GM19035 (cell line): ENCODE results near the gene PHACTR3.

Source experiments
- ATAC-seq: cut with Tn5 transposase; IDR thresholded peaks from one replicate; pipeline ENCODE4 v1.9.1; 2021; ENCODE audit not compliant: unreplicated experiment

The PHACTR3 gene

DNA sequence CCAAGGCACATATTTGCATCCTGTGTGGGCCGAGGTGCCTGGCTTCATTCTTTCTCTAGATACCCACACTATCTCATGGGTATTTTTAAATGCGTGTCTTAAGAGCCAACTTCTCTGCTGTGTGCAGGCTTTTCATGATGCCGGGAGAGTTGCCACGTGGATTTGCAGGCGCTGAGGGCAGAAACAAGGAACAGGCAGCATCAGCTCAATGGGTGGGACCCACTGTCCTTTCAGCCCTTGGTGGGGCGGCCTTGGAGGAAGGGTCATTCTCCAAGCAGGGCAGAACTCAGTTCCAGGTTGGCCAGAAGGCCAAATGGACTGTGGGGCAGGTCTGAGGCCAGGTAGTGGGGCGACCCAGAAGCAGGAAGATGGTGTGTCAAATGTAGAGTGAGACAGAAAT, 84.7 kb downstream of the PHACTR3 start:
- no peak for ATAC-seq

GRCh38 chr20:59690101-59690500, 85.8 kb downstream of the PHACTR3 start:
- ATAC-seq = no peak

- no peak for ATAC-seq
Measured at GRCh38 chr20:59690976-59691375, 86.6 kb downstream of the PHACTR3 start.

- no peak for ATAC-seq
Measured at GRCh38 chr20:59692139-59692538, 87.8 kb downstream of the PHACTR3 start.

- ATAC-seq = no peak
Measured at GRCh38 chr20:59693587-59693986, 89.2 kb downstream of the PHACTR3 start.

- ATAC-seq = no peak
Measured at GRCh38 chr20:59696476-59696875, 92.1 kb downstream of the PHACTR3 start.

DNA sequence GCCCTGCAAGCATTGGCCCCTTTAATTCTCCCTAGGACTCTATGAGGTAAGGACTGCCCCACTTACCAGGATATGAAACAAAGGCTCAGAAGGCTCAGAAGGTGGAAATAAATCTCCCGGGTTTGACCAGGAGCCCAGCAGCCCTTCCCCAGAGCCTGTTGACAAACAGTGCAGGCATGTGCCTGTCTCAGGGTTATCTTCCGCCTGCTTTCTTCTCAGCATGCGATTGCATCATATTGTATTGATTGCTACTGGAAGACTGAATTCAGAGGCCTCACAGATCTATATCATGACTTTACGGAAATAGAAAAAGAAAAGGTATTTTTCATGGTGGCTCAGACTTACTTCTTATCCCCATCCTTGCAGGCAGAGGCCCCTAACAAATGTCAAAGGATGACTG, 92.7 kb downstream of the PHACTR3 start:
- no peak for ATAC-seq

GRCh38 chr20:59698598-59698997, 94.3 kb downstream of the PHACTR3 start:
- ATAC-seq = no peak

- ATAC-seq = no peak
Measured at GRCh38 chr20:59701236-59701635, 96.9 kb downstream of the PHACTR3 start.

- no peak for ATAC-seq
Measured at GRCh38 chr20:59703046-59703445, 98.7 kb downstream of the PHACTR3 start.

- ATAC-seq = no peak
Measured at GRCh38 chr20:59705651-59706399, 101.5 kb downstream of the PHACTR3 start.

- no peak for ATAC-seq
Measured at GRCh38 chr20:59706400-59706693, 102.0 kb downstream of the PHACTR3 start.

GRCh38 chr20:59708326-59708725, 104.0 kb downstream of the PHACTR3 start:
- no peak for ATAC-seq

DNA sequence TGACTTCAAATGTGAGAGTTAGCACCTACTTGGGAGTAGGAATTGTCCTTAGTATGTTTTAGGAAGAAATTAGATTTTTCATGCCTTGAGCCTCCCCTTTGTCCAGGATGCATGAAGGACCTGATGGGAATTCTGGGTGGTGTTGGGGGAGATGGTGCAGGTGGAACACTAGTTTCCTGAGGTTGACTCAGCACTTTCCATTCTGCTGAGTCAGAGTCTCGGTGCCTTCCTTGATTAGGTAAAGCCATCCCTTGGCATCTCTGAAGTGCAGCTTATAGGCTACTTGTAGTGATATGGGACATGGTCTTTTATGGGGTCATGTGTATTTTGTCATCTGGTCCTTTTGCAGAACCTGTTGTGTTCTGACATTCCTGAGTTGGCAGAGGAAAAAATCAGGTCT, 105.3 kb downstream of the PHACTR3 start:
- ATAC-seq = no peak

DNA sequence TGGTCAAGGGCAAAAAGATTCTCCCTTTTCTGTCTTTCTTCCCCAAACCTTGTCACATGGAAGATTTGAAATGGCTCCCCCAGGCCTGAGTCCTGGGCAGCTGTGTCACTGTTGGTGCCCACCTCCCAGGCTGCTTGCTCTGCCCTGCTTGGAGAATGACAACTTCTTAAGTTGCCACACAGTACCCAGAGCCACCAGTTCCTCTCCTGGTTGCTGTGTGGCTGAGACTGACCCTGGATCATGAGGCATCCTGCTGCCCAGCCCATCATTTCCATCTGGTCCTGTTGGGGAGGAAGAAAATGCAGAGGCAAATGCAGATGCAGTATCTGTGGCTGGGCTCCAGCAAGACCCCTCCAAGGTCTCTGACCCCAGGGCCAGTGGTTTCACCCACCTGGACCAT, 113.7 kb downstream of the PHACTR3 start:
- no peak for ATAC-seq

DNA sequence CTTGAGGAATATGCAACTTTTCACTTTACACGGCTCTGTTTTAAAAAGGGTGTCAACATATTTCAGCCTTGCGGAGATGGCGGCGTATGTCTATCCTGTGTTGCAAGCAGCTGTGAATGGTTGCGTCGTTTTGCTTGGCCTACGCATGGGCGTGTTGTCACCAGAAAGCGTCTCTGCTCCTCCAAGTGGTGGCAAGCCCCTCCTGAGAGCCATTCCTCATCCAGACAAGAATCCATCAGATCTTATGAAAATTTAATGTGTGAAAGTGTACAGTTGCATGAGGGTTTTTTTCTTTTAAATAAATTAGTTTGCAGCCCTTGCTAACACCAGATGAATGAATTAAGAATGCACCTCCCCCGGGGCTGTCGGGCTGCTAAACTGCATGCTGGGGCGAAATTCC, 114.4 kb downstream of the PHACTR3 start:
- no peak for ATAC-seq

- no peak for ATAC-seq
Measured at GRCh38 chr20:59720013-59720412, 115.7 kb downstream of the PHACTR3 start.

DNA sequence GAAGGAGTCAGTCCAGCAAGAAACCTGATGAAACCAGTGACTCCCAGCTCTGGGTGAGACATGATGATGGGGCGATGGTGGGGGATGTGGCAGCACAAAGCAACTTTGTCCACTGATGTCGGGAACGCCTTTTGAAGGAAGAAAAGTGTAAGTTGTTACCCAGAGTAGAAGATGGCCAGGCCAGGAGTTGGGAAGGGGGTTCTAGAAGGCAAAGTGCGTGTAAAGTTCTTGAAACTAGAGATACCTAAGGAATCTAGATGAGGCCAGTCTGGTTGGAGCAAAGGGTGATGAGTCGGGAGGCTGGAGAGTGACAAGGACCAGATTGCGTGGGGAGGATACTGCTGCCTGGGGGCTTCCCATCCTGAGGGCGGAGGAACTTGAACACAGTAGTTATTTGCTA, 117.0 kb downstream of the PHACTR3 start:
- ATAC-seq = no peak

DNA sequence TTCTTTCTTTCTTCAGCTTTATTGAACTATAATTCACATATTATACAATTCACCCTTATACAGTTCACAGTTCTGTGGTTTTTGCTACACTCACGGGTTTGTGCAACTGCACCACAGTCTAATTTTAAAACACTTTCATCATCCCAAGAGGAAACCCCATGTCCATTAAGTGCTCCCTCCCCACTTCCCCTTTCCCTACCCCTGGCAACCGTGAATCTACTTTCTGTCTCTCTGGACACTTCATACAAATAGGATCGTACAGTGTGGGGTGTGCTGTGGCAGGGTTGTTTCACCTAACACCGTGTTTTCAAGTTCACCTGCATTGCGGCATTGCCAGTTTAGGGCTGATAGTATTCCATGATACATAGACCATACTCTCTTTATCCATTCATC, 118.8 kb downstream of the PHACTR3 start:
- no peak for ATAC-seq

DNA sequence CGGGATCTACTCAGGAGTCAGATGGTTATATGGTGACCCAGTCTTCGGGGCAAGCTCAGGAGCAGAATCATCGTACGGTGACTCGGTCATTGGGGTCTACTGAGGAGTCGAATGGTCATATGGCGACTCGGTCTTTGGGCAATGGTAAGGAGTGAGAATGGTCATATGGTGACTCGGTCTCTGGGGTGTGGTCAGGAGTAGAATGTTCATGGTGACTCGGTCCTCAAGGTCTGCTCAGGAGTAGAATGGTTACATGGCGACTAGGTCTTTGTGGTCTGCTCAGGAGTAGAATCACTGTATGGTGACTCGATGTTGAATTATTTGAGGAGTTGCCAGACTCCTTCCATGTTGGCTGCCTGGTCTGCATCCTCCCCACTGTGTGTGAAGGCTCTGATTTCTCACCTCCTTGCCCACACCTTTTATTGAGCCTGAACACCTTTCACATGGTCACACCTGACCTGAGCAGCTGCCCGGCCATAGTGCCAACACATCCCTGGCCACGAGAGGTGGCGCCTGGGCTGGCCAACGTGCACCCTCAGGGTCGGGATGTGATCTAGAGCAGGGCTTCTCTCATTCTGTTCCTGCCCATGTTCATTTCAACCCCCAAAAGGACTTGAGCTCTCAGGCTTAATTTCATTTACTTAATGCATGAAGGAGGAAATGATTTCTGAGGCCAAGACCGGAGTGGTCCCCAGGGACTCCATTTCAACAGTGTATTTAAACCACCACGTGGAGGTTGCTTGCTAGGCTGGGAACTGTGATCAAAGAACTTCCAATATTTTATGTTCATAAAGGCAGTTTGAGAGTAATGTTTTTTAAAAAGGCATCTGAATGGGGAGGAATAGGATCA, 119.5 kb downstream of the PHACTR3 start:
- no peak for ATAC-seq

DNA sequence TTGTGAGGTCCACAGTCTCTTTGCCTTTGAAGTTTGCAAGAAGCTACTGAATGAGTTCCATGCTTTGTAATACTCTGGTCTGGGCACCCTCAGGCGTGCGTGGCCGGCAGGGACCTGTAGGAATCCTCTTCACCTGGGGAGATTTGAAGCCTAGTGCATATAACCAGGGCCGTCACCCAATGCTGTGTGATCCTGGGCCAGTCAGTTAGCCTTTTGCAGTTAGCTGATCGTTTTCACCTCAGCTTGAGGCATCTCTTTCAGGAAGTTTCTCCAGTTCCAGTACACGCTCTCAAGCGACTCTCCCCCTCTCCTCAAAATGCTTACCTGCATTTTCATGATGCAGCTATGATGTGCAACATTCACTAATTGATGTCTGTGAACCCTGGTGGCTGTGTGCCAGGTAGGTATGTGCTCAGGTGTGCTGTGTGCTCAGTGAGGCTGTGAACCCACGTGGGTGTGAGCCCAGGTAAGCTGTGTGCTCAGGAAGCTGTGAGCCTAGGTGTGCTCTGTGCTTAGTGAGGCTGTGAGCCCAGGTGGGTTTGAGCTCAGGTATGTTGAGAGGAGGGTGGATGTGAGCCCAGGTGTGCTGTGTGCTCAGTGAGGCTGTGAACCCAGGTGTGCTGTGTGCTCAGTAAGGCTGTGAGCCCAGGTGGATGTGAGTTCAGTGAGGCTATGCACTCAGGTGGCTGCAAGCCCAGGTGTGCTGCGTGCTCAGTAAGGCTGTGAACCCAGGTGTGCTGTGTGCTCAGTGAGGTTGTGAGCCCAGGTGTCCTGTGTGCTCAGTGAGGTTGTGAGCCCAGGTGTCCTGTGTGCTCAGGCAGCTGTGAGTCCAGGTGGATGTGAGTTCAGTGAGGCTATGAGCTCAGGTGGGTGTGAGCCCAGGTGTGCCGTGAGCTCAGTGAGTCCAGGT, 120.4 kb downstream of the PHACTR3 start:
- no peak for ATAC-seq
